Prostate gland (tissue), 2 donors: ENCODE results near the gene NUAK1. TPM values are rescaled to one million over a fixed set of nuclear protein-coding genes. Genes with fewer than 3 reads are reported as not detected.

Experiments
- DNase-seq: peaks from one replicate; pipeline ENCODE4 v3.0.0-alpha.2; 2019; ENCODE audit warnings: low spot score
- H3K27ac ChIP-seq, 2 donors: fragments of 200-600 bp; sonication (generic); 2 replicates each; pipeline ENCODE4 v1.5.1; 2017 to 2019
- H3K27me3 ChIP-seq: fragments of 200-600 bp; sonication (generic); replicated peaks from 2 replicates; pipeline ENCODE4 v1.5.1; 2019; ENCODE audit not compliant: insufficient read depth
- H3K36me3 ChIP-seq, 2 donors: fragments of 200-600 bp; sonication (generic); 1 replicate in 1 of 2; 2 replicates in 1 of 2; pipeline versions ENCODE4 v1.5.1 to v1.8.1; 2017 to 2019
- H3K4me1 ChIP-seq: fragments of 200-600 bp; sonication (generic); replicated peaks from 2 replicates; pipeline ENCODE4 v1.5.1; 2019
- H3K4me3 ChIP-seq, 2 donors: fragments of 200-600 bp; sonication (generic); 2 replicates each; pipeline ENCODE4 v1.5.1; 2017 to 2019
- H3K9me3 ChIP-seq: fragments of 200-600 bp; sonication (generic); 2 replicates; pipeline ENCODE4 v1.5.1; 2017
- POLR2A ChIP-seq: fragments of 450-650 bp; IDR thresholded peaks from one replicate; pipeline ENCODE4 v1.6.1; 2016; ENCODE audit warnings: antibody characterized with exemption, mild to moderate bottlenecking
- POLR2AphosphoS5 ChIP-seq: sonication (generic); formaldehyde crosslinking; IDR thresholded peaks from one replicate; pipeline ENCODE4 v1.6.1; 2017; ENCODE audit warnings: antibody characterized with exemption
- WGBS: methylation state at CpG from one replicate; pipeline ENCODE4 v1.1.5; 2018; 5-methylcytosine and 5-hydroxymethylcytosine counted together
- intact Hi-C: fragments of 100-400 bp; cut with DNase I; formaldehyde crosslinking; loops from one replicate; pipeline ENCODE4 v1.14.2; 2022
- total RNA-seq, 2 donors: library from RNA; depleted of rRNA; stranded (reverse); fragments of >200 nt; gene quantifications; one replicate each; pipeline ENCODE4 v1.1.0, GENCODE V29; 2016
- TF ChIP-seq, protein P1 (sequence below), 4 experiments: fragments of 200-600 bp in 2 of 4; fragments of 450-650 bp in 2 of 4; sonication (generic) in 2 of 4; IDR thresholded peaks; 1 replicate in 3 of 4; 2 replicates in 1 of 4; pipeline ENCODE4 v1.5.1; 2016 to 2019; ENCODE audit warnings: antibody characterized with exemption in 4 of 4, mild to moderate bottlenecking in 2 of 4, moderate library complexity in 2 of 4

The NUAK1 gene
- total RNA-seq, 2 donors from 2014 or later: 9.6 to 16.0 TPM

DNA sequence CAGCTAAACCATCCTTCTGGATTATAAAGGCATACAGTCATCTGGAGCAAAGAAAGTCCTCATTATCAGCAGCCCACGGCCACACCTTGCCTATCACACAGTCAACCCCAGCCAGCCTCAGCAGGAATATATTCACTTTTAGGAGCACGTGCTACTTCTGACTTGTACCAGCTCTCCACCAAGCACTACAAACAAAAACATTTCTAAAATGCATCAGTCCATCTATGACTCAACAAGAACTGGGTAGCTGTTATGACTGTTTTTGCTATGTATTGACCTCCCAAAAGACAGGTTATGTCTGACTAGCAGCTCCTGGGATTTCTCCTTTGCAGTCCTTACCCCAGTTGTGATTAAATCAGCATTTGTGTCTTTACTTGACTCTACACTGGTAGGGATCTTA lies 31.2 kb downstream of the NUAK1 start:
- no peak for TF ChIP-seq POLR2AphosphoS5
- TF ChIP-seq, protein P1, sequence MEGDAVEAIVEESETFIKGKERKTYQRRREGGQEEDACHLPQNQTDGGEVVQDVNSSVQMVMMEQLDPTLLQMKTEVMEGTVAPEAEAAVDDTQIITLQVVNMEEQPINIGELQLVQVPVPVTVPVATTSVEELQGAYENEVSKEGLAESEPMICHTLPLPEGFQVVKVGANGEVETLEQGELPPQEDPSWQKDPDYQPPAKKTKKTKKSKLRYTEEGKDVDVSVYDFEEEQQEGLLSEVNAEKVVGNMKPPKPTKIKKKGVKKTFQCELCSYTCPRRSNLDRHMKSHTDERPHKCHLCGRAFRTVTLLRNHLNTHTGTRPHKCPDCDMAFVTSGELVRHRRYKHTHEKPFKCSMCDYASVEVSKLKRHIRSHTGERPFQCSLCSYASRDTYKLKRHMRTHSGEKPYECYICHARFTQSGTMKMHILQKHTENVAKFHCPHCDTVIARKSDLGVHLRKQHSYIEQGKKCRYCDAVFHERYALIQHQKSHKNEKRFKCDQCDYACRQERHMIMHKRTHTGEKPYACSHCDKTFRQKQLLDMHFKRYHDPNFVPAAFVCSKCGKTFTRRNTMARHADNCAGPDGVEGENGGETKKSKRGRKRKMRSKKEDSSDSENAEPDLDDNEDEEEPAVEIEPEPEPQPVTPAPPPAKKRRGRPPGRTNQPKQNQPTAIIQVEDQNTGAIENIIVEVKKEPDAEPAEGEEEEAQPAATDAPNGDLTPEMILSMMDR (IDR thresholded peaks at IDR 0.05): no peak
- no peak for TF ChIP-seq POLR2A
- Histone ChIP-seq H3K9me3 (no peaks in the 10 kb centered on the region), H3K27ac (no peak overlapping the region)

DNA sequence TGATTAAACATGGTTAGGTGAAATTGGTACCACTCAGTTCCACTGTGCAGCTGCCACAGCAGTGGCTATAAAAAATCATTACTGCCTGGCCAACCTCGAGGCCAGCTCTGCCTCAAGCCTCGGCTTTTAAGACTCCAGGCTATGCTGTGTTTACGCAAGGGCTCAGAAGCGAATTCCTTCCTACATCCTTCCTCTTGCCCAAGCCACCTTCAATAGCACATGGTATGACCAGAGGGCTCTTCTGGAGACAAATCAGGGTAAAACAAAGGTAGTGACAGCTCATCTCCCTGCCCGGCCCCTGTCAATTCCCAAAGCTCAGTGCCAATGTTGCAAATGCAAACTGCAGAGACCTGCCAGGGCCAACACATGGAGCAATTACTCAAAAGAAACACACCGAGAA lies 31.9 kb downstream of the NUAK1 start:
- 26% methylated on average over 6 of the region's 6 CpGs for WGBS
- peak; percentile 27 for DNase-seq
- Histone ChIP-seq H3K27ac (no peak overlapping the region), H3K36me3 (no peaks in the 10 kb centered on the region), H3K4me3 (no peak overlapping the region), H3K4me1 (no peaks in the 10 kb centered on the region), H3K9me3 (no peaks in the 10 kb centered on the region), H3K27me3 (no peaks in the 10 kb centered on the region)
- intact Hi-C loops: no loop called here
- TF ChIP-seq POLR2AphosphoS5: peak; percentile 48
- TF ChIP-seq POLR2A: no peak

More for the DNA sequence above, 31.2 kb downstream of the NUAK1 start:
- Histone ChIP-seq H3K4me1 (no peaks in the 10 kb centered on the region), H3K27me3 (no peaks in the 10 kb centered on the region), H3K36me3 (no peaks in the 10 kb centered on the region), H3K4me3 (no peak overlapping the region)
- 82% methylated on average over 2 of the region's 2 CpGs for WGBS
- DNase-seq: no peak
- intact Hi-C loops: no loop called here

DNA sequence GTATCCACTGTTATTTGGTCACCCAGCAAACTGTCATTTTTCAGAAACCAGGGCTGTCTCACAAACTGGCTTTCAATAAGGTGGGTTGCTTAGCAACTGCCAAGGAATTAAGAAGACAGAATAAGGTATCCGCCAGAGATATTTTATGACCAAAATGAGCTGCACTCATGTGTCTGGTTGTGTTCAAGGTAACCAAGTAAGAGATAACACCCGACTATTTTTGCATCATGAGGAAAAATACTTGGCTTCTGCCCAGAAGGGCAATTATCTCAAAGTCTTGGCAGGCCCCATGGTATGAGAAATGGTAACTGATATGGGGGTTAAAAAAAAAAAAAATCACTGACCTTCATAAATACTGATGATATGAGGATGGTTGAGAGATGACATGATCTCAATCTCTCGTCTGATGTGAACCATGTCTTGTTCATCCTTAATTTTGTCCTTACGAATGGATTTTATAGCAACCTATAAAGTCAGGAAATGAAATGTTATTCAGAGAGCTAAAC lies 32.6 kb downstream of the NUAK1 start:
- Histone ChIP-seq H3K9me3 (no peaks in the 10 kb centered on the region), H3K4me1 (no peaks in the 10 kb centered on the region), H3K27me3 (no peaks in the 10 kb centered on the region), H3K27ac (no peak overlapping the region), H3K36me3 (no peaks in the 10 kb centered on the region), H3K4me3 (no peak overlapping the region)
- 33% methylated on average over 4 of the region's 4 CpGs for WGBS
- no peak for DNase-seq
- intact Hi-C loops: no loop called here
- TF ChIP-seq, protein P1 (IDR thresholded peaks at IDR 0.05): no peak
- TF ChIP-seq POLR2A (no peak), POLR2AphosphoS5 (no peak)

DNA sequence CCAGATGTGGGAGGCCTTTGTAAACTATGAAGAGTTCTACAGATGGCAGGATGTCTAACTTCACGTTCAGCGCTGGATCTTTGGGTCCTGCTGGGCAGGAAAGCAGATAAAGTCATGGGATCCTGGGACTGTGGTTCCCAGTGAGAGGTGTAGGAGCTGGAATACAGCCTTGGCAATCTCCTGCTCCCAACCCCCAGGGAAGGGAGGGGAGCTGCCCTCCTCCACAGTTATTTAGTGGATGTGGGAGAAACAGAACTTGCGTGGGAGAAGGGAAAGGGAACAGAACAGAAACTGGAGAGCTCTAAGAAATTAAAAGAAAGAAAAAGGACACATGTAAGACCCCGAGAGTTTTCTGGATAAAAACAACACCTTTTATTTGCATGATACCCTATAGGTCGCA lies 37.0 kb downstream of the NUAK1 start:
- DNase-seq: no peak

DNA sequence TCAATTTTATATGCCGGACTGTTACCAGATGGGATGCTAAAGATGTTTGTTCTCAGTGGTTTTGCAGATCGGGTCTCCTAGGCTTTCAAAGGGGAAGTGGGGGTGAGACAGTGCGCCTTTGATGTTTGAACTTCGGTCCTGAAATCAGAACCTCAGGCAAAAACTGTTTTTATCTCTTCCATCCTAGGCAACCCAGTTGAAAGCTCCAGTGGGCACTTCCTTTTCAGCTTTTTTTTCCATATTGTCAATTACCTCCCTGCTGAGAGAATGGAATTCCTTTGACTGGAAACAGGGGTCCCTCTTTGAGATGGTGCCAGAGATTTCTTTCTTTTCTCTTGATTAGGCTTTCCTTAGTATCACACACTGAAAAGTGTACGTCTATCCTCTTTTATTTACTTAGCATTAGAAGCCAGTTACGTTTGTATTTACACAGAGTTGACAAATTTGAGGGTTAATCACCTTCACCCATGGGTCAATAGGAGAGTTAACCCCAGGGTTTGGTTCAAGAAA lies 40.0 kb downstream of the NUAK1 start:
- intact Hi-C loops: no loop called here
- WGBS: 79% methylated on average over 6 of the region's 6 CpGs
- TF ChIP-seq POLR2AphosphoS5 (no peak), POLR2A (no peak)
- TF ChIP-seq, protein P1 (IDR thresholded peaks at IDR 0.05): no peak

More for the DNA sequence above, 37.0 kb downstream of the NUAK1 start:
- WGBS: 93% methylated on average over 5 of the region's 5 CpGs
- intact Hi-C loops: no loop called here
- H3K4me3 ChIP-seq: no peak overlapping the region
- H3K36me3 ChIP-seq: no peaks in the 10 kb centered on the region
- TF ChIP-seq, protein P1 (IDR thresholded peaks at IDR 0.05): no peak
- TF ChIP-seq POLR2AphosphoS5 (no peak), POLR2A (no peak)
- peaks cover 2% of the 10 kb centered on the region for H3K4me1 ChIP-seq
- H3K9me3 ChIP-seq: no peaks in the 10 kb centered on the region
- H3K27me3 ChIP-seq: no peaks in the 10 kb centered on the region
- H3K27ac ChIP-seq: no peak overlapping the region

More for the DNA sequence above, 40.0 kb downstream of the NUAK1 start:
- Histone ChIP-seq H3K36me3 (no peaks in the 10 kb centered on the region), H3K27ac (no peak overlapping the region), H3K4me1 (peaks cover 5% of the 10 kb centered on the region), H3K27me3 (no peaks in the 10 kb centered on the region), H3K4me3 (no peak overlapping the region), H3K9me3 (no peaks in the 10 kb centered on the region)
- no peak for DNase-seq
